Measurements from ENCODE around the gene LLGL1. TPM values are rescaled to one million over a fixed set of nuclear protein-coding genes. Genes with fewer than 3 reads are reported as not detected.

The LLGL1 gene
- total RNA-seq, 2 donors from 2014 or later: 17.7 to 33.5 TPM

DNA sequence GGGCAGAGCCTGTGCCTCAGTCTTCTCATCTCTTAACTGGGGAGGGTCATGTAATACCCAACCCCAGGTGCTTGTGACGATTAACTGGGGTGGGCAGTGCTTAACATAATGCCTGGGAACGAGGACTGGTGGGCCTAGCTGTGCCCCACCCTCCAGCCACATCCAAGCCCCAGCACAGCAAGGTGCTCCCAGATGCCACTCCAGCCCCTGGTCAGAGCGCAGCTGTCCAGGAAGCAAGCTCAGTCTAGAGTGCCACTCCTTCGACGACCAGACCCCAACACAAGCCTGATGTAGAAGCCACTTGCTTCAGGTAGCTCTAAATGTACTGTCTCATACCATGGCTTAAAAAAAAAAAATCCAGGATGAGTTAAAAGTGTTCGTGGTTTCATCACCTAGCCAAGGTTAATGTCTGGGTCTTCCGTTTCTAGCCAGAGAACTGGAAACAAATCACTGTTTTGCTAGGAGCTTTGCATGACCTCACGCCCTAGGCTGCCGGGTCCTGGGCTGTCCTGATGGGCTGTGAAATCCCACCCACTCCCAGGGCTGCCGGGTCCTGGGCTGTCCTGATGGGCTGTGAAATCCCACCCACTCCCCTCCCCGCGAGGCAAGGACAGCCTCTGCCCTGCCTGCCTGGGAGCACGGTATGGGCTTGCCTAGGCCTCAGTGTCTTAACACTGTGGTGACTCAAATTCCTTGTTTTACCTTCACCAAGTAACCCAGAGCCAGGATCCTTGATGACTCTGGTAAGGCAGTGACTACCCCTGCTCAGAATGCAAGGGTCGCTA, 42.7 kb downstream of the LLGL1 start:
- peaks cover 11 to 19% of the 10 kb centered on the region in 2 donors for H3K36me3 ChIP-seq
- WGBS: 44% methylated on average over 13 of the region's 14 CpGs
- H3K4me1 ChIP-seq (replicated peaks): no peaks in the 10 kb centered on the region
- no peaks in the 10 kb centered on the region for H3K9me3 ChIP-seq
- intact Hi-C loops (cut with DNase I): no loop called here
- TF ChIP-seq, protein P1, sequence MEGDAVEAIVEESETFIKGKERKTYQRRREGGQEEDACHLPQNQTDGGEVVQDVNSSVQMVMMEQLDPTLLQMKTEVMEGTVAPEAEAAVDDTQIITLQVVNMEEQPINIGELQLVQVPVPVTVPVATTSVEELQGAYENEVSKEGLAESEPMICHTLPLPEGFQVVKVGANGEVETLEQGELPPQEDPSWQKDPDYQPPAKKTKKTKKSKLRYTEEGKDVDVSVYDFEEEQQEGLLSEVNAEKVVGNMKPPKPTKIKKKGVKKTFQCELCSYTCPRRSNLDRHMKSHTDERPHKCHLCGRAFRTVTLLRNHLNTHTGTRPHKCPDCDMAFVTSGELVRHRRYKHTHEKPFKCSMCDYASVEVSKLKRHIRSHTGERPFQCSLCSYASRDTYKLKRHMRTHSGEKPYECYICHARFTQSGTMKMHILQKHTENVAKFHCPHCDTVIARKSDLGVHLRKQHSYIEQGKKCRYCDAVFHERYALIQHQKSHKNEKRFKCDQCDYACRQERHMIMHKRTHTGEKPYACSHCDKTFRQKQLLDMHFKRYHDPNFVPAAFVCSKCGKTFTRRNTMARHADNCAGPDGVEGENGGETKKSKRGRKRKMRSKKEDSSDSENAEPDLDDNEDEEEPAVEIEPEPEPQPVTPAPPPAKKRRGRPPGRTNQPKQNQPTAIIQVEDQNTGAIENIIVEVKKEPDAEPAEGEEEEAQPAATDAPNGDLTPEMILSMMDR (IDR thresholded peaks at IDR 0.05): no peak
- TF ChIP-seq POLR2A (IDR thresholded peaks at IDR 0.05) (no peak), POLR2AphosphoS5 (IDR thresholded peaks at IDR 0.05) (no peak)
- no peak for DNase-seq (ENCODE audit: low spot score)
- no peak overlapping the region for H3K27ac ChIP-seq
- H3K4me3 ChIP-seq: no peak overlapping the region
- H3K27me3 ChIP-seq (replicated peaks; ENCODE audit: insufficient read depth): no peaks in the 10 kb centered on the region

DNA sequence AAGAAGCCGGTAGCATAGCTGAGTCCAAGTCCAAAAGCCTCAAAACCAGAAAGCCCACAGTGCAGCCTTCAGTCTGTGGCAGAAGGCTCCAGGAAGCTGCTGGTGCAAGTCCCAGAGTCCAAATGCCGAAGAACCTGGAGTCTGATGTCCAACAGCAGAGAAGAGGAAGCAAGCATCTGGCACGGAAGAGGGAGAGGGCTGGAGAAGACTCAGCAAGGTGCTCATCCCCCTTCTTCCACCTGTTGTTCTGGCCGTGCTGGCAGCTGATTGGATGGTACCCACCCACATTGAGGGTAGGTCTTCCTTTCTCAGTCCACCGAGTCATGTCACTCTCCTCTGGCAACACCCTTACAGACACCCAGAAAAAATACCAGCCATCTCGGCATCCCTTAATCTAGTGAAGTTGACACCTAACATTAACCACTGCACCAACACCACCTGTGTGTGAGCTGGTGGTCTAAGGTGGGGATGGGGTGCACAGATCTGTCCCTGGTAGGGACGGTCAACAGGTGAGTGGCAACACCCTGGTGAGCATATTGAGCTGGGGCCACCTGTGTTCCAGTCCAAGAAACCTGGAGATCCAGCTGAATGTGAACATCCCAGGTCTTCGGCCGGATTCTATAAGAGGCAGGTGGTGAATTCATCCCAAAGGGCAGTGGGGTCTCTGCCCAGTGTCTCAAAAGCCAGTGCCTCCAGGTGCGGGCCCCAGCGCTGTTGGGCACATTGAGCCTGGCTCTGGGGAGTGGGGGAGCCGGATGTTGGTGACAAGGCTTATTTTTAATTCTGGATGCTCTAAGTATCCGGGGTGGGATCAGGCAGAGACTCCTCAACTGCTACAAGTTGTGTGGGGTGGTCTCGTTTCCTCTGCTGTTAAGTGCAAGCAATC, 44.9 kb downstream of the LLGL1 start:
- intact Hi-C loops (cut with DNase I): no loop called here

DNA sequence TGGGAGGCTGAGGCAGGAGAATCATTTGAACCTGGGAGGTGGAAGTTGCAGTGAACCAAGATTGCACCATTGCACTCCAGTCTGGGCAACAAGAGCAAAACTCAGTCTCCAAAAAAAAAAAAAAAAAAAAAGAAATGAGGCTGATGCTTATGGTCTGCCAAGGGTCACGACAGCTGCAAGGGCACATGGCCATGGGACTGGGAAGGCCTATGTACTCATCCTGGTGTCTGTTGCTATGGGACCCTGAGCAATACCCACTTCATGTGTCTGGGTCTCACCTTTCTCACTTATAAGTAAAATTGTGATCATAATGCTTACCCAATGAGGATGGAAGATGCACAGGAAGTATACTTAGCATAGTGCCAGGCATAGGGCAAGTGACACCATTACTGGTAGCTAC, 51.6 kb downstream of the LLGL1 start:
- Histone ChIP-seq H3K4me3 (no peak overlapping the region), H3K27me3 (replicated peaks; ENCODE audit: insufficient read depth) (no peaks in the 10 kb centered on the region), H3K27ac (no peak overlapping the region), H3K36me3 (peaks cover 4 to 5% of the 10 kb centered on the region in 2 donors), H3K9me3 (no peaks in the 10 kb centered on the region), H3K4me1 (replicated peaks) (no peaks in the 10 kb centered on the region)
- 100% methylated on average over 1 of the region's 1 CpG for WGBS
- intact Hi-C loops (cut with DNase I): no loop called here
- no peak for DNase-seq (ENCODE audit: low spot score)
- TF ChIP-seq POLR2A (IDR thresholded peaks at IDR 0.05) (no peak), POLR2AphosphoS5 (IDR thresholded peaks at IDR 0.05) (no peak)
- TF ChIP-seq, protein P1 (IDR thresholded peaks at IDR 0.05): no peak

More for the DNA sequence above, 44.9 kb downstream of the LLGL1 start:
- TF ChIP-seq, protein P1 (IDR thresholded peaks at IDR 0.05): no peak
- TF ChIP-seq POLR2A (IDR thresholded peaks at IDR 0.05) (no peak), POLR2AphosphoS5 (IDR thresholded peaks at IDR 0.05) (no peak)
- Histone ChIP-seq H3K4me3 (no peak overlapping the region), H3K36me3 (peaks cover 4 to 6% of the 10 kb centered on the region in 2 donors), H3K9me3 (no peaks in the 10 kb centered on the region), H3K27ac (no peak overlapping the region), H3K27me3 (replicated peaks; ENCODE audit: insufficient read depth) (no peaks in the 10 kb centered on the region), H3K4me1 (replicated peaks) (no peaks in the 10 kb centered on the region)
- WGBS: 81% methylated on average over 14 of the region's 14 CpGs
- no peak for DNase-seq (ENCODE audit: low spot score)

DNA sequence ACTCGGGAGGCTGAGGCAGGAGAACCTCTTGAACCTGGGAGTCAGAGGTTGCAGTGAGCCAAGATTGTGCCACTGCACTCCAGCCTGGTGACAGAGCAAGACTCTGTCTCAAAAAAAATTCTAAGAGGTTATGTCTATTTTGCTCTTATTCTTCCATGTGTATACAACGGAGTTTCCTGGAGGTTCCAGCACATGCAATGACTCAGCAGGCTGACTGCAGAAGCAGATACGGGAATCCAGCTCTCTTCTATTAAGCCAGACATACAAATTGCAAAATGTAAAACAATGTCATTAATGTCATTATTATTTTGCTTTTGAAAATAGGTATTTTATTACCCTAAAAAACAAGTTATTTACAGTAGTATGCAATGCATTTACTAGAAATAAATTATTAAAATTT, 53.4 kb downstream of the LLGL1 start:
- Histone ChIP-seq H3K4me1 (replicated peaks) (no peaks in the 10 kb centered on the region), H3K27me3 (replicated peaks; ENCODE audit: insufficient read depth) (no peaks in the 10 kb centered on the region), H3K36me3 (peaks cover 4 to 9% of the 10 kb centered on the region in 2 donors), H3K4me3 (no peak overlapping the region), H3K9me3 (no peaks in the 10 kb centered on the region), H3K27ac (no peak overlapping the region)
- DNase-seq (ENCODE audit: low spot score): no peak
- intact Hi-C loops (cut with DNase I): no loop called here
- WGBS: 92% methylated on average over 3 of the region's 3 CpGs
- no peak for TF ChIP-seq POLR2A (IDR thresholded peaks at IDR 0.05)
- TF ChIP-seq, protein P1 (IDR thresholded peaks at IDR 0.05): no peak
- TF ChIP-seq POLR2AphosphoS5 (IDR thresholded peaks at IDR 0.05): no peak

All from prostate gland (tissue), 2 donors.